K562 (cell line): ENCODE results near the gene SLAMF7. TPM values are rescaled to one million over a fixed set of nuclear protein-coding genes. Genes with fewer than 3 reads are reported as not detected.

Experiments used
- ATAC-seq: fragments of 200-7000 bp; cut with Tn5 transposase; 3 replicates; pipeline ENCODE4 v1.9.1; 2020; ENCODE audit warnings: moderate library complexity
- Bru-seq: library from RNA; stranded (reverse); fragments of 400-500 nt; gene quantifications from one replicate; lab custom pipeline; 2021; lab: Mats Ljungman, UMichigan
- BruChase-seq, 2 experiments: library from RNA; stranded (reverse); fragments of 400-500 nt; gene quantifications; one replicate each; lab custom pipeline; 2021; lab: Mats Ljungman, UMichigan
- BruUV-seq: library from RNA; stranded (reverse); fragments of 400-500 nt; replicated peaks from 2 replicates; lab custom pipeline; 2021; lab: Mats Ljungman, UMichigan
- CTCF ChIA-PET: fragments of 300-600 bp; formaldehyde crosslinking; extraction: SDS; loops from one replicate; lab custom pipeline; 2021; ENCODE audit warnings: low intra/inter-chr PET ratio; lab: Yijun Ruan, JAX
- POLR2A ChIA-PET: fragments of 300-600, 350-650 bp; sonication (Branson Sonifier 250); formaldehyde crosslinking; extraction: SDS; loops from one replicate; lab custom pipeline; 2021; ENCODE audit warnings: antibody characterized with exemption, inconsistent platforms; lab: Yijun Ruan, JAX
- DNase-seq, 4 experiments: peaks; one replicate each; pipeline versions ENCODE4 v3.0.0 to v3.0.0-alpha.2; 2011 to 2018; ENCODE audit warnings: low spot score in 3 of 4, mixed read lengths in 3 of 4; ENCODE audit errors: extremely low read depth in 1 of 4
- FAIRE-seq: peaks from 2 replicates; lab custom pipeline; 2011; peaks lifted over from hg19 to GRCh38; lab: Jason Lieb, UNC
- H2AFZ ChIP-seq: 2 replicates; pipeline ENCODE4 v1.6.0; 2011; ENCODE audit warnings: low read depth, low read length, control low read depth, inconsistent platforms
- H3K27ac ChIP-seq: fragments of 200-600 bp; 3 replicates; pipeline ENCODE4 v1.8.0; 2011; ENCODE audit warnings: low read depth, mild to moderate bottlenecking, control low read depth, inconsistent platforms, low read length, moderate library complexity, mixed read lengths; ENCODE audit errors: extremely low read depth
- H3K27me3 ChIP-seq, 2 experiments: fragments of 300-600 bp in 1 of 2; 2 replicates in 1 of 2; 3 replicates in 1 of 2; pipeline versions ENCODE4 v1.6.0 to v1.8.0; 2011; ENCODE audit warnings: inconsistent platforms in 2 of 2, low read length in 2 of 2, mild to moderate bottlenecking in 1 of 2, mixed read lengths in 1 of 2, moderate library complexity in 1 of 2; ENCODE audit not compliant: control insufficient read depth in 2 of 2, insufficient read depth in 2 of 2
- H3K36me3 ChIP-seq: fragments of 300-600 bp; 3 replicates; pipeline ENCODE4 v1.8.0; 2011; ENCODE audit warnings: mild to moderate bottlenecking, low read length, inconsistent platforms; ENCODE audit not compliant: control insufficient read depth, insufficient read depth
- H3K4me1 ChIP-seq, 2 experiments: fragments of 200-600 bp in 1 of 2; replicated peaks in 1 of 2; 2 replicates in 1 of 2; 3 replicates in 1 of 2; pipeline versions ENCODE4 v1.5.1 to v1.8.0; 2011; ENCODE audit warnings: inconsistent platforms in 2 of 2, low read length in 2 of 2, mild to moderate bottlenecking in 1 of 2, mixed read lengths in 1 of 2, moderate library complexity in 1 of 2; ENCODE audit not compliant: control insufficient read depth in 2 of 2, insufficient read depth in 2 of 2
- H3K4me2 ChIP-seq: 2 replicates; pipeline ENCODE4 v1.6.1; 2011; ENCODE audit warnings: low read length, control low read depth, inconsistent platforms, mixed read lengths; ENCODE audit not compliant: insufficient read depth
- H3K4me3 ChIP-seq: fragments of 200-600 bp; sonication (generic), shearing (Covaris generic); 2 replicates; pipeline ENCODE4 v1.5.1; 2016; ENCODE audit warnings: control low read depth, inconsistent platforms
- H3K79me2 ChIP-seq: fragments of 200-600 bp; 3 replicates; pipeline ENCODE4 v1.8.0; 2011; ENCODE audit warnings: low read length, inconsistent platforms; ENCODE audit not compliant: control insufficient read depth, insufficient read depth
- H3K9ac ChIP-seq, 2 experiments: 2 replicates each; pipeline versions ENCODE4 v1.6.0 to v1.6.1; 2011; ENCODE audit warnings: low read depth in 2 of 2, low read length in 2 of 2, control low read depth in 1 of 2, inconsistent platforms in 1 of 2, mild to moderate bottlenecking in 1 of 2, mixed read lengths in 1 of 2; ENCODE audit not compliant: insufficient read depth in 1 of 2
- H3K9me1 ChIP-seq: one replicate; pipeline ENCODE4 v1.6.0; 2011; ENCODE audit warnings: inconsistent platforms, mild to moderate bottlenecking, low read length, moderate library complexity; ENCODE audit not compliant: control insufficient read depth, insufficient read depth
- H3K9me3 ChIP-seq: replicated peaks from 2 replicates; pipeline ENCODE4 v1.5.1; 2011; ENCODE audit warnings: low read depth, low read length, inconsistent platforms; ENCODE audit not compliant: control insufficient read depth, insufficient read depth
- H4K20me1 ChIP-seq: replicated peaks from 2 replicates; pipeline ENCODE4 v1.6.1; 2011; ENCODE audit warnings: low read length, inconsistent platforms, mixed read lengths; ENCODE audit not compliant: control insufficient read depth, insufficient read depth
- ARID2 ChIP-seq: fragments of 450-650 bp; IDR thresholded peaks from 2 replicates; pipeline ENCODE4 v1.6.1; 2017; ENCODE audit warnings: antibody characterized with exemption, mild to moderate bottlenecking
- ATF3 ChIP-seq, 2 experiments: fragments of 450-650 bp in 1 of 2; sonication (generic) in 1 of 2; formaldehyde crosslinking in 1 of 2; IDR thresholded peaks in 1 of 2; conservative IDR thresholded peaks in 1 of 2; 2 replicates each; pipeline versions ENCODE4 v1.6.1 to v1.8.1; 2016 to 2023; ENCODE audit warnings: mild to moderate bottlenecking in 2 of 2, moderate library complexity in 2 of 2, inconsistent platforms in 1 of 2, missing genetic modification reagents in 1 of 2
- CEBPB ChIP-seq: fragments of 450-650 bp; IDR thresholded peaks from 2 replicates; pipeline ENCODE4 v1.6.1; 2016; ENCODE audit warnings: missing genetic modification characterization, missing compliant biosample characterization
- ELF1 ChIP-seq: fragments of 200-800 bp; sonication (Bioruptor generic); IDR thresholded peaks from 2 replicates; pipeline ENCODE4 v1.6.1; 2016; ENCODE audit warnings: missing genetic modification characterization, missing compliant biosample characterization
- ETV5 ChIP-seq: sonication (generic); formaldehyde crosslinking; IDR thresholded peaks from 2 replicates; pipeline ENCODE4 v1.4.0; 2020; ENCODE audit warnings: low read depth, mild to moderate bottlenecking, missing genetic modification reagents
- FOSL1 ChIP-seq: fragments of 200-800 bp; sonication (Bioruptor generic); conservative IDR thresholded peaks from 2 replicates; pipeline ENCODE4 v1.6.1; 2016; ENCODE audit warnings: missing genetic modification characterization, missing compliant biosample characterization
- JUND ChIP-seq, 2 experiments: IDR thresholded peaks; 2 replicates in 1 of 2; 3 replicates in 1 of 2; pipeline ENCODE4 v1.6.1; 2011; ENCODE audit warnings: borderline replicate concordance in 2 of 2, low read depth in 2 of 2, low read length in 2 of 2, improper control_type of control experiment in 1 of 2, missing biosample characterization in 1 of 2, missing genetic modification characterization in 1 of 2, missing genetic modification reagents in 1 of 2
- MAZ ChIP-seq, 2 experiments: fragments of 450-650 bp in 1 of 2; sonication (generic) in 1 of 2; formaldehyde crosslinking; IDR thresholded peaks in 1 of 2; conservative IDR thresholded peaks in 1 of 2; 2 replicates each; pipeline versions ENCODE4 v1.4.0 to v1.5.0; 2020; ENCODE audit warnings: mild to moderate bottlenecking in 1 of 2, missing genetic modification reagents in 1 of 2
- NONO ChIP-seq, 2 experiments: fragments of 200-400 bp in 1 of 2; fragments of 450-650 bp in 1 of 2; formaldehyde crosslinking in 1 of 2; IDR thresholded peaks; 2 replicates each; pipeline ENCODE4 v1.6.1; 2017; ENCODE audit warnings: low read depth in 2 of 2, mild to moderate bottlenecking in 2 of 2, moderate library complexity in 2 of 2, low read length in 1 of 2
- PRDM10 ChIP-seq: fragments of 450-650 bp; IDR thresholded peaks from 2 replicates; pipeline ENCODE4 v1.6.1; 2018; ENCODE audit not compliant: partially characterized antibody
- ZNF184 ChIP-seq: sonication (generic); formaldehyde crosslinking; IDR thresholded peaks from 2 replicates; pipeline ENCODE4 v1.5.0; 2020; ENCODE audit warnings: missing genetic modification reagents
- WGBS: fragments of 100-300 bp; shearing (Covaris generic); methylation state at CpG from one replicate; pipeline ENCODE4 v1.1.6; 2016; ENCODE audit warnings: low coverage, mixed read lengths; ENCODE audit not compliant: insufficient coverage; ENCODE audit errors: missing lambda C conversion rate; 5-methylcytosine and 5-hydroxymethylcytosine counted together
- in situ Hi-C: fragments of 300-500 bp; cut with MboI; formaldehyde crosslinking; loops from 4 replicates; pipeline ENCODE4 v1.15.0; 2018; ENCODE audit warnings: inconsistent platforms, mixed read lengths
- intact Hi-C: fragments of 100-400 bp; cut with micrococcal nuclease; formaldehyde crosslinking; loops from 2 replicates; pipeline ENCODE4 v1.14.2; 2022
- long read RNA-seq, 3 experiments: library from polyadenylated mRNA in 2 of 3; library from RNA in 1 of 3; unstranded in 2 of 3; stranded (forward) in 1 of 3; transcript quantifications; one replicate each; pipeline ENCODE4 v2.0.0, GENCODE V29; 2019 to 2022
- polyA minus RNA-seq, 3 experiments: library from RNA; depleted of rRNA, polyadenylated mRNA; stranded (reverse); fragments of >200 nt; gene quantifications; 2 replicates each; pipeline ENCODE4 v1.2.3, GENCODE V29; 2011
- polyA plus RNA-seq, 8 experiments: library from polyadenylated mRNA; depleted of rRNA in 4 of 8; stranded (reverse) in 5 of 8; unstranded in 3 of 8; fragments of >200 nt; fragmentation: Nextera tagmentation in 2 of 8; fragmentation: Illumina TruSeq in 1 of 8; extraction: Ambion mirVana in 2 of 8; extraction: Trizol in 1 of 8; gene quantifications; 2 replicates each; pipeline versions ENCODE4 v1.2.1 to v1.2.3, GENCODE V29; 2011 to 2014; ENCODE audit warnings: inconsistent platforms in 1 of 8, missing spikeins in 1 of 8
- total RNA-seq, 7 experiments: library from RNA; depleted of rRNA in 6 of 7; stranded (reverse); fragments of >200 nt in 6 of 7; fragmentation: Illumina TruSeq in 2 of 7; extraction: Trizol in 2 of 7; gene quantifications; 2 replicates each; pipeline versions ENCODE4 v1.2.1 to v1.2.3, GENCODE V29; 2011 to 2021; ENCODE audit warnings: low replicate concordance in 1 of 7

The SLAMF7 gene
- total RNA-seq (2011; cell fraction: chromatin; rRNA removed; ENCODE audit: low replicate concordance) = not detected in 2 replicates
- total RNA-seq (2011; cell fraction: nucleolus; rRNA removed) = not detected in 2 replicates
- not detected in 2 replicates for total RNA-seq (2011; cell fraction: nucleoplasm; rRNA removed)
- 0.12 TPM in 1 of 2 replicates, not detected in the other for total RNA-seq (2014; rRNA removed)
- total RNA-seq (2014; rRNA removed; fragmentation: Illumina TruSeq; extraction: Trizol) = 0.11 and 0.19 TPM in 2 replicates
- total RNA-seq (2015; rRNA removed; fragmentation: Illumina TruSeq; extraction: Trizol) = 0.18 and 0.23 TPM in 2 replicates
- total RNA-seq (2021) = 0.35 and 0.49 TPM in 2 replicates
- not detected in 2 replicates for polyA plus RNA-seq (2011; rRNA removed)
- polyA plus RNA-seq (2011; cell fraction: cytosol; rRNA removed) = 0.03 TPM in 1 of 2 replicates, not detected in the other
- polyA plus RNA-seq (2011; cell fraction: nucleus; rRNA removed) = not detected in 2 replicates
- polyA plus RNA-seq (2012) = 0.68 and 2.0 TPM in 2 replicates
- 0.22 and 0.36 TPM in 2 replicates for polyA plus RNA-seq (2014; fragmentation: Illumina TruSeq; extraction: Trizol)
- under 1 TPM; 0.17 to 0.39 TPM for polyA plus RNA-seq (2014; fragmentation: Nextera tagmentation; extraction: Ambion mirVana)
- polyA plus RNA-seq (2014; rRNA removed) = 0.19 and 1.2 TPM in 2 replicates
- polyA minus RNA-seq (2011; rRNA and poly(A)+ RNA removed) = not detected in 2 replicates
- not detected in 2 replicates for polyA minus RNA-seq (2011; cell fraction: cytosol; rRNA and poly(A)+ RNA removed)
- polyA minus RNA-seq (2011; cell fraction: nucleus; rRNA and poly(A)+ RNA removed) = not detected in 2 replicates
- percentile 28 among the genes with signal in this experiment for Bru-seq, nascent RNA
- BruChase-seq, experiment 1, labeled RNA remaining after a 2-hour chase = percentile 10 among the genes with signal in this experiment
- BruChase-seq, experiment 2, labeled RNA remaining after a 6-hour chase = percentile 17 among the genes with signal in this experiment
- long read RNA-seq, experiment 1, partial matches to known transcripts = 0 of 1 reads
- long read RNA-seq, experiment 1, other reads (novel, unspliced or antisense) = 1 of 1 reads
- long read RNA-seq, experiment 2 = 0 reads
- long read RNA-seq, experiment 3 = 0 reads

GRCh38 chr1:160739098-160739511, at the start of gene SLAMF7:
TSS of gene SLAMF7 (plus strand) at chr1:160739247. CDS start at chr1:160739302, 55 bp downstream.
- Histone ChIP-seq H3K9me3 (no peaks in the 10 kb centered on the region), H3K4me2 (no peak within 1 kb of the TSS), H3K36me3 (no peaks in the 10 kb centered on the region), H2AFZ (no peak within 1 kb of the TSS), H3K79me2 (no peaks in the 10 kb centered on the region), H3K27ac (no peak within 1 kb of the TSS), H4K20me1 (no peaks in the 10 kb centered on the region), H3K4me1 (peaks cover 0 to 10% of the 10 kb centered on the region in 2 experiments; a peak in 2 of 5 replicates), H3K9ac (no peak within 1 kb of the TSS), H3K27me3 (peaks cover 0 to 5% of the 10 kb centered on the region in 2 experiments; a peak in 2 of 5 replicates), H3K9me1 (no peaks in the 10 kb centered on the region), H3K4me3 (no peak within 1 kb of the TSS)
- BruUV-seq = no TSS peak
- DNase-seq (peak in 1 of 4 experiments; percentile 10), ATAC-seq (no peak), FAIRE-seq (no peak)
- CTCF ChIA-PET = no interaction called here
- in situ Hi-C loops (no loop called here), intact Hi-C loops (no loop called here)
- POLR2A ChIA-PET = interaction anchor here (0.8 to 1.2 kb wide), 2 partner anchors 31 to 39 kb away, joined by 3 to 4 read pairs; no protein-coding TSS in a partner anchor
- 5% methylated on average over 5 of the region's 5 CpGs for WGBS
- 0 out of 2 replicates have a peak, but pooled peaks have one; percentile 47 for TF ChIP-seq ELF1
- TF ChIP-seq MAZ (CRISPR knock-in tag; conservative IDR thresholded peaks at IDR 0.05 in 1 of 2, IDR thresholded peaks at IDR 0.05 in 1 of 2) = 0 out of 4 replicates have a peak, but pooled peaks of 1 of the 2 experiments have one; percentile 13
- peak; percentile 50 for TF ChIP-seq CEBPB (tag)
- no peak for TF ChIP-seq ETV5 (CRISPR knock-in tag)
- TF ChIP-seq ZNF184 (CRISPR knock-in tag) = no peak
- no peak for TF ChIP-seq ARID2
- TF ChIP-seq NONO (IDR thresholded peaks at IDR 0.05; ENCODE audit: low read depth in 2 of 2, low read length in 1 of 2) = no peak
- TF ChIP-seq JUND (IDR thresholded peaks at IDR 0.05; ENCODE audit: borderline replicate concordance, low read depth, low read length) = peak; percentile 38; the same call in 1 of the 2 replicates
- 0 out of 3 replicates have a peak, but pooled peaks have one; percentile 19 for TF ChIP-seq JUND (tag; IDR thresholded peaks at IDR 0.05; ENCODE audit: borderline replicate concordance, low read depth, low read length)
- peak; percentile 78 for TF ChIP-seq FOSL1
- peak; percentile 57 for TF ChIP-seq PRDM10
- TF ChIP-seq ATF3 (IDR thresholded peaks at IDR 0.05) = peak; percentile 17; the same call in 1 of the 2 replicates
- TF ChIP-seq ATF3 (CRISPR knock-in tag; conservative IDR thresholded peaks at IDR 0.05) = no peak
